Left lobe of liver (tissue), 2 donors: ENCODE data around the gene DENND1A. TPM values are rescaled to one million over a fixed set of nuclear protein-coding genes. Genes with fewer than 3 reads are reported as not detected.
"Not testable (repeated sequence)": the region's sequence is repeated elsewhere in the genome, so short reads cannot be mapped to it uniquely, and the experiment has no call there.

Experiments
- ATAC-seq: fragments of 200-7000 bp; cut with Tn5 transposase; one replicate; pipeline ENCODE4 v1.9.1; 2020; ENCODE audit warnings: mild to moderate bottlenecking, moderate library complexity
- DNase-seq: peaks from one replicate; pipeline ENCODE4 v3.0.0-alpha.2; 2020; ENCODE audit warnings: low spot score
- total RNA-seq: library from RNA; stranded (reverse); gene quantifications from one replicate; pipeline ENCODE4 v1.2.1, GENCODE V29; 2021
- donor health status: DM: no; HTN: no; CAD: no; lungs with moderate emphysema.
- donor health status: DM: no; HTN: yes; CAD: no.

DENND1A gene
- total RNA-seq, 1 donor from 2014 or later = 15.5 TPM

DNA sequence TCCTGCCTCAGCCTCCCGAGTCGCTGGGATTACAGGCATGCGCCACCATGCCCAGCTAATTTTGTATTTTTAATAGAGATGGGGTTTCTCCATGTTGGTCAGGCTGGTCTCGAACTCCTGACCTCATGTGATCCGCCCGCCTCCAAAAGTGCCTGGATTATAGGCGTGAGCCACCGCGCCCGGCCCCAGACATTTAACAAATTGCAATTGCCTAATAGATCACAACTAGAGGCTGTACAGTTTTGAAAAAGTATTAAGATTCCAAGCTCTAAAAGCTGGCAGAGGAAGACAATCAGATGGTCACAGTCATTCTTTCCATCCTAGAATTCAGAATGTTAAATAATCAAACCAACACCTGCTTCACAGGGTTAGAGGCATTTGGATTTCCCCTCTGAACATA is 293.1 kb downstream of the DENND1A start:
- ATAC-seq, DNase-seq: not testable (repeated sequence)

DNA sequence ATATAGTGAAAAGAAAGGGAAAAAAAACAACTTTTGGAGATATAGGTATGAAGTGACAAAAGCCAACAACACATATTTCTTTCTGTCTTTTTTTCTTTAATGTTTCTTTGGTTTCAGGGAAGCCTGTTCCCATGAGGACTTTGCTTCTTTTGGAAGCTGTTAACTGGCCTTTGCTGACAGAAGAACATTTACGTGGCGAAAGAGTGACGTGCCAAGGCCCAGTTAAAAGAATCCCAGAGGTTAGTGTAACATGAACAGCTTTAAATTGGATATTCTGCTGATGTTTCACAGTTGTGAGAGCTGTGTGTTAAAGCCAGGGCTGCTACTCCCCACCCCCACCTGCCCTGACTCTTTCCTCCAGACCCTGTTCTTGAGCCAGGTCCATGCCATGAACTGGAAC is 298.1 kb downstream of the DENND1A start:
- ATAC-seq (no peak), DNase-seq (no peak)

DNA sequence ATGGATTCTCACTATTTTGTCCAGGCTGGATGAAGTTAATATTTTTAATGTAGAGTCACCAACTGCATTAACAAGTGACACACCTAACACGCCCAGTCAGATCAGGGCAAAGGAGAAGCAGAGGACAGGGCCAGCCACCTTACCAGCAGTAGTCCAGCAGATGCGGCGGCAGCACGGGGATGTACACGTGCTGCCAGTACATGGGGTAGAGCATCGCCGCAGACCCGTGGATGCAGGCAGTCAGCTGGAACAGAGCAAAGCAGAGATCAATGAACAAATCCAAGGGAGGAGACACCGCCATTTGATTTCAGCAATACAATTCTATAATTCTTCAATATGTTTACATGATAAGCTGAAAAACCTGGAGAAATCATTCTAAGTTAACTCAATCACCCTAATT is 299.7 kb downstream of the DENND1A start:
- no peak for DNase-seq
- ATAC-seq = no peak

DNA sequence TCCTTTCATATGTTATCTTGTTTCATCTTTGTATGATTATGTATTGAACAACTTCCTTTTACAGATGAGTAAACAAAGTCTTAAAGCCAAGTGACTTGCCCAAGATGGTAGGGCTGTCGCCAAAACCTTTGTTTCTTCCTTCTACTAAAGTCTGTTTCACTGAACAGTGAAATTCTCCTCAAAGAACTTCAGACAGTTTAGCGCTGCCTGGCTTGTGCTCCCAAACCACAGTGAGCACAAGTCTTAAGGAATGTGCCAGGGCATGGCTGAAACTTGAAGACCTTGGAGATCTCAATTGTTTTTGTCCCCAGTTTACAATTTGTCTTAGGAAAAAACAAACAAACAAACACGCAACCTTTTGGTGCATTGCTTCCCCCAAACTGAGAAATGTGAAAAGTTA is 300.4 kb downstream of the DENND1A start:
- no peak for ATAC-seq
- DNase-seq = no peak

- no peak for ATAC-seq
- no peak for DNase-seq
These were observed 307.1 kb downstream of the DENND1A start for GRCh38 chr9:123622711-123623241.

- no peak for ATAC-seq
- DNase-seq = no peak
These were observed 309.7 kb downstream of the DENND1A start for GRCh38 chr9:123620239-123620638.

- DNase-seq (no peak), ATAC-seq (no peak)
These were observed 311.8 kb downstream of the DENND1A start for GRCh38 chr9:123617952-123618678.

GRCh38 chr9:123617286-123617685 is 312.6 kb downstream of the DENND1A start:
- DNase-seq (no peak), ATAC-seq (no peak)

GRCh38 chr9:123616707-123617106 is 313.2 kb downstream of the DENND1A start:
- ATAC-seq = no peak
- no peak for DNase-seq

GRCh38 chr9:123615381-123615780 is 314.5 kb downstream of the DENND1A start:
- no peak for ATAC-seq
- DNase-seq = no peak

- ATAC-seq = no peak
- DNase-seq = no peak
These were observed 315.3 kb downstream of the DENND1A start for GRCh38 chr9:123614306-123615263.

DNA sequence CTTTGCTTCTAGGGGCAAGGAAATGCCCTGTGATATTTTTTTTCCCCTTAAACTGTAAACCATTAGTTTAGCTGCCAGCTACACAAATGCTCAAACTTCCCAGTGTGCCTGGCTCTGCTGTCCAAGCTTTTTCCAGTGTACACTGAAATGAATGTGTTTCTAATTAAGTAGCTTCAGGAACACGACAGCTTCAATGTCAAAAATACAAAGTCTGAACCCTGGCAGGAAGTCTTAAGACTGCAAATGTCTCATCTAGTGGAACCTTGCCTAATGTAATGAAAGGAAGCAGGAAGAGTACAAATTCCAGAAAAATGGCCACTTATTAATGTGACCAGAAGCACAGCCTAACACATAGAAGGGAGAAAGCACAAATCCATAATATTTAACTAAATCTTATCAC is 318.7 kb downstream of the DENND1A start:
- no peak for DNase-seq
- no peak for ATAC-seq

- ATAC-seq = no peak
- no peak for DNase-seq
These were observed 320.1 kb downstream of the DENND1A start for GRCh38 chr9:123609844-123610243.

DNA sequence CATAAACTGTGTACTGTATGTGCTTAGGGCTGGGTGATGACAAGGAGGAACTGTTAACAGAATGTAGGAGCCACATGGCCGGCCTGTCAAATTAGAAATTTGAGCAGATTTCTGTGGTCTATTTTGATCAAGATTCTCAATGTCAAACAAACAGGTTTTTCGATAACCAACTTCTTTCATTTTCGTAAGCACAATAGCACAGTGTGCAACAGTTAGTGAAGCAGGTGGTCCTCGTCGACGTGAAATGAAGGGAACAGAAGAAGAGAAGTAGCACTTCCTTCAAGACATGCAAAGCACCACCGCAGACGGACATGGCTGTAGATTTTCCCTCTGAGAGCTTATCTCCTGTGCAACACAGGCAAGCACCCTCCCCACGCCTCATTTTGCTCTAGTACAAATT is 321.8 kb downstream of the DENND1A start:
- ATAC-seq = no peak
- no peak for DNase-seq

GRCh38 chr9:123607479-123607878 is 322.4 kb downstream of the DENND1A start:
- no peak for DNase-seq
- ATAC-seq = peak; percentile 72

DNA sequence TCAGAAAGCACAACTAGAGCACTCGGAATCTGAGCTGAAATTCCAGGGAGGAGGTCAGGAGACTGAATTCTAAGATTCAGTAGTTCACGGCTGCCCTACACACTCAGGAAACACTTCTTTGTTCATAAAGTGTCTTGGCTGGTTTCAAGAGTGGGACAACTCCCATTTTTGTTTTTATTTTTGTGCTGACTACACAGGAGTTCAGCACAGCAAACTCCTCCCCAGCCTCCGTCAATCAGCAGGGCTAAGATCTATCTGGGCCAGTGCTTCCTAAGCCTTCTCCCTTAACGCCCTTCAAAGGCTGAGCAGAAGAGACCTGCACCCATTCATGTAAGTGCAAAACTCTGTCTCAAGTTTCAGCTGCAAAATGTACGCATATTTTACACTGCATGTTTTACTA is 323.8 kb downstream of the DENND1A start:
- ATAC-seq (no peak), DNase-seq (no peak)

- DNase-seq = no peak
- no peak for ATAC-seq
These were observed 324.6 kb downstream of the DENND1A start for GRCh38 chr9:123605286-123605685.

- DNase-seq (no peak), ATAC-seq (no peak)
These were observed 325.1 kb downstream of the DENND1A start for GRCh38 chr9:123604861-123605260.

GRCh38 chr9:123601828-123602227 is 328.1 kb downstream of the DENND1A start:
- no peak for ATAC-seq
- DNase-seq = no peak

GRCh38 chr9:123599781-123600180 is 330.1 kb downstream of the DENND1A start:
- DNase-seq = no peak
- no peak for ATAC-seq

DNA sequence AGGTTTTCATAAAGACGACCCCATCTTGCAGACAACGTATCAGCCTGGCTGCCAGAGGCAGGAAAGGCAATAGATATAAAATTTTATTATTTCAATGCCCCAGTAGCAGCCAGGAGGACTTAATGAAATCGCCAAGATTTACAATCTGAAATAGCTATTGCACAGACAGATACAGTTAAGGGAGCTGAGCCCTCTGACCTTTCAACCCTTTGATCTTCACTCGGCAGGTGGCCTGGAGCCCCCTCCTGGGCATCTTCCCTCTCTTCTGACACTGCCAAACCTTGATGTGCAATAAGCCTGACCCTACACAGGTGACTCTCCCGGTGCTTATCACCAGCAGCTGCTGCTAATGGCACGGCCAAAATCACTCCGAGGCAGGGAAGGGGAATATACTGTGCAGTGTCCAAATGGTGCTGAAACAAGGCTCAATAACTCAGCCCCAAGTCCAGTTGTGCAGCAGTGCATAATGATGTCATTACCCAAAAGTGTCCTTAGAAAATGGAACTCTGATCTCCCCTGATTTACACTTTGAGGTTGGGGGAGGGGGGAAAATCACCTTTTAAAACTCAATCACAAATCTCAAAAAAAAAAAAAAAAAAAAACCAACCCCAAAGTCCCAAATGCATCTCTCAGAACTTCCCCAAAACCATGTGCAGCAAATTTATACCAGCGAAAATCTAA is 331.9 kb downstream of the DENND1A start:
- ATAC-seq (no peak), DNase-seq (no peak)
